Renal cortical epithelial cell (primary cell): ENCODE data around the gene NSUN7. TPM values are rescaled to one million over a fixed set of nuclear protein-coding genes. Genes with fewer than 3 reads are reported as not detected.

Source experiments
- DNase-seq: peaks from one replicate; pipeline ENCODE4 v3.0.0-alpha.2; 2011; ENCODE audit warnings: low read depth
- total RNA-seq: library from RNA; depleted of rRNA; stranded (reverse); fragments of >200 nt; gene quantifications from 2 replicates; pipeline ENCODE4 v1.2.3, GENCODE V29; 2014

Gene NSUN7
- total RNA-seq, 1 donor from 2014 or later: 4.5 TPM

DNA sequence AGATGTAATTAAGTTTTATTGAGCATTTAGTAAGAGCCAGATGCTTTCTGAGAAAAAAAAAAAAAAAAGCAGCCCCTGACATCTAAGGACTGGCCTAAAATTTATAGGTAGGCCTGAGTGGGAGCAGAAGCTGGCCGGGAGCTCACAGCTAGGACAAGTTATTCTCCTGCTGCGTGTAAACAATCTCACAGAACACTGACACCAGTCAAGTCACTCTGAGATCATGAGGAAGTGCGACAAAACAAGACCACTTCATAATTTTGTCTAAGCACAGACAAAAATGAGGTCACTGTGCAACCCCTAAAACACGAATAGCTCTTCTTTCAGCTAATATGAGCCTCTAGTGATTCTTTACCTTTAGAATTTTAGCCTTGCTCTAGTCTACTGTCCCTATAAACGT is 15.3 kb upstream of the NSUN7 start:
- DNase-seq: no peak

DNA sequence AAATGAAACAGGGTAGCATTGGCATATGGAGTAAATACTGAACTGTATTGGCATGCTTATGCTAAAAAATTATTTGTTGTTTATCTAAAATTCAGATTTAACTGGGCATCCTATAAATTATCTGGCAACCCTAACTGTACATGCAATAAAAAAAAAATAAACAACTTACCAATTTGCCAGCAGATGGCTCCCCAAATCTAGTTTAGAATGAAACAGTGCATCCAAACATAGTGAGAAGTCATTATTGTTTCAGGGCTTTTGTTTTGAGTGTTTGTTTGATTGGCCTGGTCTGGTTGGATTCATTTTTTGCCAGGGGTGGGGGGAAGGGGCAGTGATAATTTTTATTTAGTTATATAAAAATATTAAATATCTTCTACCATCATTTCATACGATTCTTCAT is 12.8 kb upstream of the NSUN7 start:
- peak; percentile 58 for DNase-seq

GRCh38 chr4:40737879-40738278 is 11.9 kb upstream of the NSUN7 start:
- no peak for DNase-seq

- DNase-seq: no peak
Measured at GRCh38 chr4:40739347-40739746, 10.4 kb upstream of the NSUN7 start.

- DNase-seq: no peak
Measured at GRCh38 chr4:40744218-40744617, 5.5 kb upstream of the NSUN7 start.

- DNase-seq: no peak
Measured at GRCh38 chr4:40745285-40745984, 4.3 kb upstream of the NSUN7 start.

- no peak for DNase-seq
Measured at GRCh38 chr4:40747207-40747835, 2.4 kb upstream of the NSUN7 start.

- peak; percentile 32 for DNase-seq
Measured at GRCh38 chr4:40750461-40751258, 905 bp downstream of the NSUN7 start.

- DNase-seq: no peak
Measured at GRCh38 chr4:40755616-40756015, 5.9 kb downstream of the NSUN7 start.

- peak; percentile 49 for DNase-seq
Measured at GRCh38 chr4:40763228-40763716, 13.5 kb downstream of the NSUN7 start.

DNA sequence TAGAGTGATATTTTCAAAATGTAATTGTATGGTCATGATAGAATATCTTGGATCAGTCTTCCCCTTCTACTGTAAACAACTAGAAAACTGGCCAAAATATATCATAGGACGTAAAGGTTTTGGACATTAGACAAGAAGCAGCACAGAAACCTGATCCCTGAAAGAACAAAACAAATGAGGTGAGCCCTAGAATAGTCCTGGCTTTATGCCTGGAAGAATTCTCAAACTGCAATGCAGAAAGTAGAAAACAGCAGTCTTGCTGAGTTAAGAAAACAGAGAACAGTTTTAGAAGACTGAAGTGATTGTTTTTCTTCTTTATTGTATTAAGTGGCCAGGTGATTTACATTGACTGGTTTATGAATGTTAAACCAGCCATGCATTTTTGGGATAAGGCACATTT is 19.5 kb downstream of the NSUN7 start:
- no peak for DNase-seq

DNA sequence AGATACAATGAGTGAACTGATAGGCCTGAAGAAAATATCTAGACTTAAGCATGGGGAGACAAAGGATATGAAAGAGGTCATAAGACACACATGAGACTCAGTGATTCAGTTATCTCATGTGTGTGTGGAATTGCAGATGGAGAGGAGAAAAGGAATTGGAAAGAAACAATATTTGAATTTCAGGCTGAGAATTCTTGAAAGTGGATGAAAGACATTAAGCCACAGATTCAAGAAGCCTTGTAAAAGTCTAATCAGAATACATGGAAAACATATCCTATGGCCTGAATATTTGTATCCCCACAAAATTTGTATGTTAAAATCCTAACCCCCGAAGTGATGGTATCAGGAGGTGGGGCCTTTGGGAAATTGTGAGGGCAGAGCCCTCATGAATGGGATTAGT is 28.3 kb downstream of the NSUN7 start:
- DNase-seq: peak; percentile 4

- no peak for DNase-seq
Measured at GRCh38 chr4:40782876-40783275, 33.1 kb downstream of the NSUN7 start.

GRCh38 chr4:40785727-40786126 is 36.0 kb downstream of the NSUN7 start:
- no peak for DNase-seq

- DNase-seq: no peak
Measured at GRCh38 chr4:40788331-40788730, 38.6 kb downstream of the NSUN7 start.

- no peak for DNase-seq
Measured at GRCh38 chr4:40789031-40789430, 39.3 kb downstream of the NSUN7 start.

GRCh38 chr4:40789771-40790170 is 40.0 kb downstream of the NSUN7 start:
- DNase-seq: no peak

GRCh38 chr4:40800064-40800463 is 50.3 kb downstream of the NSUN7 start:
- DNase-seq: no peak

DNA sequence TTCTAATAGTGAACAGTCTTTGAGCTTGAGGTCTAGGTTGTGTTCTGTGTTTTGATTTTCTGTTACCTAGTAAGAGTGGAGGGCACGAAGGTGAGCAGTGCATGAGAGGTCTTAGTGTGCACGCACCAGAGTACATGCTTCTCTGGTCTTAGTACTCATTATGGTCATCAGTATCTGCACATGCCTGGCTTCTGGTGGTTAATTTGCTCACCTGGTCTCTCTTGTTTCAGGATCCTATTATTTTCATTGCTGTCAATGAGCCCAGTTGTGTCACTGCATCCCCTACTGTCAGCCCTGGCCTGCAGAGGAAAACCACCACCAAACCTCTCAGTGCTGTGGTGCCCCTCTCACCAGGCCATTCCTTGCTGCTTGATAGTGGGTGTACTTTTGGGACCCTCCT is 54.8 kb downstream of the NSUN7 start:
- no peak for DNase-seq

DNA sequence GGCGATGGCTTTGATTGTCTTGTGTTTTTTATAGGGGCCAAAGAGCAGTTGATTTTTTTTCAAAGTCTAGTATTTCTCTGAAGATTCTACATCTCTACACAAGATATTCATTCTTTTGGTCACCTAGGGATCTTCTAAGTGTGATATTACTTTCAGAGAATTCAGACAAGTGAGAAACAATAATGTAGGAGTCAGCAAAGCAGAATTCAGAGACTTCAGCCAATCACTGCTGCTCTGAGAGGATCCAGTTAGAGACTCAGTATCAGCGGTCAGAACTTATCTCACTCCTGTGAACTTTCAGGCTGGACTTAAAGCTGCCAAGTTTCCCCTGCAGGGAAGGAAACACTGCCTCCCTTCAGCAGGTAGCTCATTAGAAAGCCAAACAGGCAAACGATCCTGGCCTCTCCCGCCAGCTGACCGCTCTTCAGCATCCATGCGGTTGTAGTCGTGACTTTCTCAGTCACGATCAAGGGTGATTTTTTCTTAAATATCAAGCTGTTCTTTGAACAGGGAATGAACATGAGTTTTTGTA is 59.2 kb downstream of the NSUN7 start:
- DNase-seq: no peak

DNA sequence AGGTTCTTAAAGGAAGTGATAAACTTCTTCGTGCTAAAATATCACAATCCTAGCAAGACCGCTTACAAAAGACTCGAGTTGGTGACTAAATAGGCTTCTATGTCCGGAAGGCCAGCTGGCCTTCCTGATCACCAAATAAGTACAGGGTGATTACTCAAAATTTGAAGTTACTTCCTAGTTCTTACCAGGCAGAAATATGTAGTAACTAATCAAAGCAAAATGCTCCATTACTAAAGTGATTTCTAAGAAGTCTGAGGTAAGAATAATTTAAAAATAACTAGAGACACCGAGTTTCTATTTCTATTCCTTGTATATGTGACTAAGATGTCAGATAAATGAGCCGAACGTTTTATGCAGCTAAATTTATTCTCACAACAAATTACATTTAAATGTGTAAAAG is 62.2 kb downstream of the NSUN7 start:
- DNase-seq: no peak

DNA sequence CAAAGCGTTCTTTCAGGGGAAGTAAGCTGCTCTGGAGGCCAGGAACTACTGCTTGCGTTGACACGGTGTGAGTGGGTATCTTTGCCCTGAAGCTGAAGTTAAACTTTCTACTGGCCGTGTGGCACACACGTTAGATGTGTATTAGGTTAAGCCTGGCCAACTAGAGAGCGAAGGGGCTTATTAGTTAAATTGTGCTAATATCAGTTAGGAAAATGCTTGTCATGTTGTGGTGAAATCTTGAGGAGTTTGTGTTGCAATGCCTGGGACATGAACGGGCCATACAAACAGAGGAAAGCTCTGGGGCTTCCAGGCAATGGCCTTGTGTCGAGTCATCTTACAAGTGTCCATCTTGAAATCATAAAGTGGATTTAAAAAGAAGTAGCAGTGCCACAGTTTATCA is 62.6 kb downstream of the NSUN7 start:
- peak; percentile 2 for DNase-seq

DNA sequence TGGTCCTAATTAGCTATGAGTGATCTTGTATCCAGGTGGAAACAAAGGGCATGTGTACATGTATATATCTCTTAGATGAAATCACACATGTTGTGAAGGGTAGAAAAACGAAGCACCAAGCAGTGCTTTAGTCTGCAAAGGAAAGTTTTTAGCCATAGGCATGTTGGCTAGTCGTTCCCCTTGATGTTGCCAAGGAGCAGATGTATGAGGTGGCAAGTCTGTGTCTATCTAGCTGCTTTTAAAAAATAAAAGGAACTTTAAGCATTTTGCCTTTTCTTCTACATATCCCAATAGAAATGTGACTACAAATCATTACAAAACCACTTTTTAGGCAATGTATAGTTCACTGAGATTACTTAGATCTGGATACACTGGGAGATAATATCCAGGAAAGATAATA is 63.1 kb downstream of the NSUN7 start:
- no peak for DNase-seq
